ENCODE measurements around the gene ZBTB42. TPM values are rescaled to one million over a fixed set of nuclear protein-coding genes. Genes with fewer than 3 reads are reported as not detected.

The ZBTB42 gene
- total and polyA plus RNA-seq, 2 of the 4 experiments (the other 2 are of a cell fraction): 1.3 to 2.3 TPM

DNA sequence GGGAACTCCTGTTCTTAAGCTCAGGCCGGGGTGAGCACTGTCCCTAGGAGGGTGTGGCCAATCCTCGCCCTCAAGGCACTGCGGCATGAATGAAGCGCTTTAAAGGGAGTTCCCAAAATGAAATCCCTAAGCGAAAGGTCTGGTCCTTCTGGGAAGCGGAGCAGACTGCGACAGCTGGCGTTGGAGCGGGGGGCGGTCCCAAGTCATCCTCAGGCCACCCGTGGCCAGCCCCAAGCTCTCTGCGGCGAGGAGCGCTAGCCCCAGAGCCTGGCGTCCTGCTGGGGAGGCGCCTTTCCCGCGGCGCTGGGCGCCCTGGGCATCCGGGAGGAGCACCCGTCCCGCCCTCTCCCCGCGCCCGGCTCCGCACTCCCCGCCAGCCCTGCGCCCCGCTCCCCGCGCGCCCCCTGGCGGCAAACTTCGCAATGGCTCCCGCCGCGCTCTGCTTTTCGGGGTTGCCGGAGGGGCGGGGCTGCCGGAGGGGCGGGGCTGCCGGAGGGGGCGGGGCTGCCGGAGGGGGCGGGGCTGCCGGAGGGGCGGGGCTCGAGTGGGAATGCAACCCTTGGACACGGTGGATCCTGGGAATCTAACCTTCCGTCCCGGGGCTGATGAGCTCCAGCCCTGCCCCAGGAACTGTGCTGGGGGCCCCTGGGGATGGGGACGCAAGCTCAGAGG, 25.4 kb downstream of the ZBTB42 start:
- H3K4me3 ChIP-seq (ENCODE audit: insufficient read depth, low read depth, low read length): peak overlapping the region; percentile 88
- H3K56ac ChIP-seq (ENCODE audit: extremely low read depth, insufficient read depth, low read length): no peak overlapping the region
- H3K9me3 ChIP-seq (ENCODE audit: control insufficient read depth, insufficient read depth, low read length): no peaks in the 10 kb centered on the region
- no peaks in the 10 kb centered on the region; the same call in 1 of the 2 replicates for H3K27me3 ChIP-seq (ENCODE audit: control insufficient read depth, insufficient read depth, low read length)
- no peak overlapping the region; the same call in 1 of the 2 replicates for H2AK5ac ChIP-seq (ENCODE audit: low read depth, low read length)
- H4K20me1 ChIP-seq (ENCODE audit: insufficient read depth, low read length): no peaks in the 10 kb centered on the region
- 0 out of 2 replicates have a peak overlapping the region, but pooled peaks have one; percentile 52 for H3K4ac ChIP-seq (ENCODE audit: low read depth, low read length)
- peak overlapping the region; percentile 4 for H2AK9ac ChIP-seq (replicated peaks; ENCODE audit: low read depth, low read length, poor library complexity)
- no peak overlapping the region for H4K91ac ChIP-seq (ENCODE audit: insufficient read depth, low read depth, low read length)
- WGBS, 2 experiments (ENCODE audit: extremely low coverage in 2 of 2, insufficient read length in 1 of 2): 0% methylated on average over 36 of the region's 54 CpGs; no CpG with 5 or more reads in 1 of the 2 experiments
- H3K9me1 ChIP-seq (ENCODE audit: insufficient read depth, low read length): peaks cover 3% of the 10 kb centered on the region; the same call in 1 of the 2 replicates
- no peak overlapping the region for H2BK120ac ChIP-seq (ENCODE audit: low read depth, low read length)
- no peak overlapping the region for H4K5ac ChIP-seq (ENCODE audit: low read depth, low read length)
- no peak overlapping the region for H3K18ac ChIP-seq (ENCODE audit: low read depth, low read length)
- no peak overlapping the region for H2BK20ac ChIP-seq (ENCODE audit: low read depth, low read length)
- 0 out of 4 replicates have a peak, but pooled peaks cover 0 to 3% of the 10 kb centered on the region in 2 experiments for H3K79me1 ChIP-seq (ENCODE audit: low read depth in 1 of 2, low read length in 2 of 2)
- peak overlapping the region; percentile 32 to 76; a peak in 2 of 4 replicates for H4K8ac ChIP-seq (ENCODE audit: low read depth in 2 of 2, low read length in 2 of 2)
- no peaks in the 10 kb centered on the region for H3K36me3 ChIP-seq (ENCODE audit: control insufficient read depth, insufficient read depth, low read length)
- DNase-seq (peak; percentile 60), ATAC-seq (ENCODE audit: low read depth) (peak; percentile 94)
- in situ Hi-C loops (cut with MboI; ENCODE audit: low sequenced_read_pairs): no loop called here
- peak overlapping the region; percentile 94 for H3K4me2 ChIP-seq (ENCODE audit: low read depth, low read length)
- peak overlapping the region; percentile 55 for H2BK5ac ChIP-seq (ENCODE audit: low read depth, low read length, poor library complexity, severe bottlenecking)
- ChIA-PET CTCF (interaction anchor here (0.5 to 1.1 kb wide), 8 partner anchors 16 to 110 kb away, joined by 3 to 4 read pairs (median 4); partner anchors contain the start of gene ZBTB42), POLR2A (ENCODE audit: unreplicated experiment) (no interaction called here)
- H3K9ac ChIP-seq (ENCODE audit: low read depth, low read length): peak overlapping the region; percentile 74
- H3K23ac ChIP-seq (ENCODE audit: low read depth, low read length): peak overlapping the region; percentile 45; the same call in 1 of the 2 replicates
- intact Hi-C loops (cut with micrococcal nuclease): loop anchor here (1.0 to 5.0 kb wide), 2 partner anchors 41 to 58 kb away; partner anchors contain the start of gene CEP170B
- H3K27ac ChIP-seq (ENCODE audit: insufficient read depth, low read length): peak overlapping the region; percentile 52; the same call in 1 of the 2 replicates
- H3K14ac ChIP-seq (replicated peaks; ENCODE audit: low read depth, low read length): 0 out of 2 replicates have a peak overlapping the region, but pooled peaks have one; percentile 28
- H2BK15ac ChIP-seq (ENCODE audit: low read depth, low read length): no peak overlapping the region; the same call in 2 of the 3 replicates
- H2AFZ ChIP-seq (replicated peaks; ENCODE audit: low read length, poor library complexity): peak overlapping the region; percentile 99
- peaks cover 7% of the 10 kb centered on the region for H3K4me1 ChIP-seq (ENCODE audit: control insufficient read depth, insufficient read depth, low read length)
- dilution Hi-C loops (cut with HindIII; ENCODE audit: low sequenced_read_pairs, unreplicated experiment): no loop called here
- BruUV-seq (replicated peaks): no TSS peak
- TF ChIP-seq MAZ (IDR thresholded peaks at IDR 0.05; ENCODE audit: borderline replicate concordance, low read depth, low read length) (peak; percentile 89), FOS (IDR thresholded peaks at IDR 0.05; ENCODE audit: low read depth, low read length) (no peak), RAD21 (IDR thresholded peaks at IDR 0.05; ENCODE audit: low read length) (peak; percentile 52), ELK1 (IDR thresholded peaks at IDR 0.05; ENCODE audit: borderline replicate concordance, low read depth, low read length) (no peak), MXI1 (IDR thresholded peaks at IDR 0.05; ENCODE audit: borderline replicate concordance, low read depth, low read length) (no peak), NFE2L2 (IDR thresholded peaks at IDR 0.05; ENCODE audit: low read depth, low read length) (no peak), SMC3 (IDR thresholded peaks at IDR 0.05; ENCODE audit: low read depth, low read length) (peak; percentile 60), POLR2A (IDR thresholded peaks at IDR 0.05; ENCODE audit: low read depth, low read length) (no peak), RFX5 (IDR thresholded peaks at IDR 0.05; ENCODE audit: low read depth, low read length) (no peak), CEBPB (IDR thresholded peaks at IDR 0.05; ENCODE audit: low read depth, low read length) (no peak), USF2 (IDR thresholded peaks at IDR 0.05; ENCODE audit: low read depth, low read length) (no peak), RCOR1 (IDR thresholded peaks at IDR 0.05; ENCODE audit: insufficient replicate concordance, low read length) (no peak)
- TF ChIP-seq, protein P1, sequence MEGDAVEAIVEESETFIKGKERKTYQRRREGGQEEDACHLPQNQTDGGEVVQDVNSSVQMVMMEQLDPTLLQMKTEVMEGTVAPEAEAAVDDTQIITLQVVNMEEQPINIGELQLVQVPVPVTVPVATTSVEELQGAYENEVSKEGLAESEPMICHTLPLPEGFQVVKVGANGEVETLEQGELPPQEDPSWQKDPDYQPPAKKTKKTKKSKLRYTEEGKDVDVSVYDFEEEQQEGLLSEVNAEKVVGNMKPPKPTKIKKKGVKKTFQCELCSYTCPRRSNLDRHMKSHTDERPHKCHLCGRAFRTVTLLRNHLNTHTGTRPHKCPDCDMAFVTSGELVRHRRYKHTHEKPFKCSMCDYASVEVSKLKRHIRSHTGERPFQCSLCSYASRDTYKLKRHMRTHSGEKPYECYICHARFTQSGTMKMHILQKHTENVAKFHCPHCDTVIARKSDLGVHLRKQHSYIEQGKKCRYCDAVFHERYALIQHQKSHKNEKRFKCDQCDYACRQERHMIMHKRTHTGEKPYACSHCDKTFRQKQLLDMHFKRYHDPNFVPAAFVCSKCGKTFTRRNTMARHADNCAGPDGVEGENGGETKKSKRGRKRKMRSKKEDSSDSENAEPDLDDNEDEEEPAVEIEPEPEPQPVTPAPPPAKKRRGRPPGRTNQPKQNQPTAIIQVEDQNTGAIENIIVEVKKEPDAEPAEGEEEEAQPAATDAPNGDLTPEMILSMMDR (conservative IDR thresholded peaks at IDR 0.05; ENCODE audit: low read depth, low read length): peak; percentile 73
